Stimulated activated CD8-positive, alpha-beta memory T cell treated with anti-CD3 and anti-CD28 coated beads, Interleukin-15, amount 100 ng/mL, for 48 hours (primary cell): ENCODE results near the gene IGFALS.

Experiments
- DNase-seq, 2 donors: peaks; one replicate each; pipeline ENCODE4 v3.0.0-alpha.2; 2020; ENCODE audit warnings: low read depth in 2 of 2

The IGFALS gene

DNA sequence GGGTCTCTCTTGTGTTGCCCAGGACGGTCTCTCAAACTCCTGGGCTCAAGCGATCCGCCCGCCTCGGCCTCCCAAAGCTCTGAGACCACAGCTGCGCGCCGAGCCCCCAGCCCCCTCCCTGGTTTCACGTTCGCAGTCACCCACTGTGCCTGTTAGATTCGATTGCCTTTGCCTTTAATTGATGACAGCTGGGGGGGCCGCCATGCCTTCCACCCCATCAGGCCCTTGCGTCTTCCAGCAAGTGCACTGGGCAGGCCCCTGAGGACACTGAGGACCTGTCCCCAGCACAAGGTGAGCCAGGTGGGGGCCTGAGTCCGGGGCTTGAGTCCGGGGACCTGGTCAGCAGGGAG, 3.3 kb downstream of the IGFALS start:
- DNase-seq, result no peak

GRCh38 chr16:1789643-1790045, 3.9 kb downstream of the IGFALS start:
- no peak for DNase-seq

GRCh38 chr16:1788708-1789100, 4.8 kb downstream of the IGFALS start:
- DNase-seq, result no peak

DNA sequence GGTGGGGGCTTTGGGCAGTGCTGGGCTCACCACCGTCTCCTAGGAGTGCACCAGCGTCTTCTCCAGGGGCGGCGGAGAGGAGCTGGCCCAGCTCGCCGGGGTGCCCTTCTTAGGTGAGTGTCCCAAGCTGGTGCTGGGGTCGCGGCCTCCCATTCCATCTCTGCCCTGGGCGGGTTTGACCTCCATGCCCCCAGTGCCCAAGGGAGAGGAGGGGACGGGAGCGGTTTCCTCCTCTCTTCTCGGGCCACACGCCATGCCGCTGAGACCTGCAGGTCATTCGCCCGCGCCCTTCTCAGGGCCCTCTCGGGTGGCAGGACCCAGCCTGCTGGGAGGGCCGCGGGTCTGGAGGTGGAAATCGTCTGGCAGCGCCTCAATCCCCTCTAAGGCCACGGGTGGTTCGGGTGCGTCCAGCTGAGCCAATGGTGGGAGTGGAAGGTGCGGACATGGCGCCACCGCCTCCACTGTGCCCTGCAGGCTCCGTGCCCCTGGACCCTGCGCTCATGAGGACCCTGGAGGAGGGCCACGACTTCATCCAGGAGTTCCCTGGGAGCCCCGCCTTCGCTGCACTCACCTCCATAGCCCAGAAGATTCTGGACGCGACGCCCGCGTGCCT, 5.3 kb downstream of the IGFALS start:
- no peak for DNase-seq

GRCh38 chr16:1787322-1788094, 6.0 kb downstream of the IGFALS start:
- DNase-seq, result no peak

- DNase-seq, result no peak
Measured at GRCh38 chr16:1787056-1787321, 6.5 kb downstream of the IGFALS start.

DNA sequence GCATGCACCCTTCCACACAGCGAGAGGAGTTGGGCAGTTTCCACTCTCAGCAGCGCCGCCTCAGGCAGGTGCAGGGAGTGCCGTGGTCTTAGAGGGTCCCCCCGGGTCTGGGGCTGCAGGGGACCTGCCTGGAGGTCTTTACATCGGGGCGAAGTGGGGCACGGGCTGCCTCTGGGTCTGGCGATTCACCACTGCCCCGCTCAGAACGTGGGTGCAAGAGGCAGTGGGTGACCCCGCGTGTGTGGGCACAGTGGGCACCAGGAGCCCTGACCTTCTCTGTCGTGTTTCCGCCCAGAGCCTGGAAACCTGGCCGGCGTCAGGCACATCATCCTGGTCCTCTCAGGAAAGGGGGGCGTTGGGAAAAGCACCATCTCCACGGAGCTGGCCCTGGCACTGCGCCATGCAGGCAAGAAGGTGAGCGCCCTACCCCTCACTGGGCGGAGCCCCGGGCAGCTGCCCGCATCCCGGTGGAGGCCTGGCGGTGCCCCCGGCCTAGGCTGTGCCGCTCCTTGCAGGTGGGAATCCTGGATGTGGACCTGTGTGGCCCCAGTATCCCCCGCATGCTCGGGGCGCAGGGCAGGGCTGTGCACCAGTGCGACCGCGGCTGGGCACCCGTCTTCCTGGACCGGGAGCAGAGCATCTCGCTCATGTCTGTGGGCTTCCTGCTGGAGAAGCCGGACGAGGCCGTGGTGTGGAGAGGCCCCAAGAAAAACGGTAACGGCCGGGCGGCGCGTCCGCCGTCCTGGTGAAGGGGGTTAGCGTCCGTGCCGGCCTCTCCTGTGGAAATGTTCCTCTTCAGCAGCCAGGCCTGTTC, 7.1 kb downstream of the IGFALS start:
- no peak for DNase-seq

GRCh38 chr16:1785846-1786170, 7.7 kb downstream of the IGFALS start:
- DNase-seq, result no peak

DNA sequence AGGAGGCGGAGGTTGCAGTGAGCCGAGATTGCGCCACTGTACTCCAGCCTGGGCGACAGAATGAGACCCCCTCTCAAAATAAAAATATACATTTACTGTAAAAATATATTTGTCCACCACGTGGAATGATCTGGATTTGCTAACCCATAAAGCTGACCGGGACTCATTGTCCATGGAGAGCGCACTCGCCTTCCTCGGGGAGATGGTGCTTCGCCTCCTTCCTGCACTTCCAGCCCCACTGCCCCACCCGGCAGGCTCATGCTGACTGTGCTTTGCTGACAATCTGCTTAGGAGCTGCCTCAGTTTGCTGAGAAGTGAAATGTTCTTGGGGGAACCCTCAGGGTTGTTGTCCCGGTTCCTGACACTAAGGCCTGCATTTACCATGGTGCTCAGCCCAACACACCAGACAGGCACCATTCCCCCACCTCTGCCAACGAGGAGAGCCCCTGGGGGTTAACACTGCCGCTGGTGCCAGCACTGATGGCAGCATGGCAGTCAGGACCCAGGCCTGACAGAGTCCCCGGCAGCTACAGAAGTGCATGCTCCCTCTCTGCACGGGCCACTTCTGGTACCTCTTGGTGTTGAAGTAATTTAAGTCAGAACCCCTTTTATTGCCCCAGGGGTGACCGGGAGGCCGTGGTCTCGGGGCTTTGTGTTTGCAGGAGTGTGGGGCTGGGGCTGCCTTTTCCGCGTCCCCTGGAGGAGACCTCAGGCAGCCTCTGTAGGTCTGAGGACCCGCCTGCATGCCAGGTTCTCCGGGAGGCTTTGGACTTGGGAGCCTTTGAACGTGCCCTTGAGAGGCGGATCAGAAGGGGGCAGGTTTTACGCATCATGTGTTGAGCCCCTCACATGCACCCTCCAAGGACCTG, 8.3 kb downstream of the IGFALS start:
- DNase-seq, result no peak

GRCh38 chr16:1782408-1783264, 10.9 kb downstream of the IGFALS start, which contains the start of the genes NUBP2 and SPSB3:
NUBP2 (plus strand) TSS chr16:1782960; CDS start chr16:1783021, 61 bp downstream.
SPSB3 (minus strand) TSS chr16:1782571; CDS start chr16:1781483, 1,088 bp downstream.
- DNase-seq, result peak; percentile 99 to 100

DNA sequence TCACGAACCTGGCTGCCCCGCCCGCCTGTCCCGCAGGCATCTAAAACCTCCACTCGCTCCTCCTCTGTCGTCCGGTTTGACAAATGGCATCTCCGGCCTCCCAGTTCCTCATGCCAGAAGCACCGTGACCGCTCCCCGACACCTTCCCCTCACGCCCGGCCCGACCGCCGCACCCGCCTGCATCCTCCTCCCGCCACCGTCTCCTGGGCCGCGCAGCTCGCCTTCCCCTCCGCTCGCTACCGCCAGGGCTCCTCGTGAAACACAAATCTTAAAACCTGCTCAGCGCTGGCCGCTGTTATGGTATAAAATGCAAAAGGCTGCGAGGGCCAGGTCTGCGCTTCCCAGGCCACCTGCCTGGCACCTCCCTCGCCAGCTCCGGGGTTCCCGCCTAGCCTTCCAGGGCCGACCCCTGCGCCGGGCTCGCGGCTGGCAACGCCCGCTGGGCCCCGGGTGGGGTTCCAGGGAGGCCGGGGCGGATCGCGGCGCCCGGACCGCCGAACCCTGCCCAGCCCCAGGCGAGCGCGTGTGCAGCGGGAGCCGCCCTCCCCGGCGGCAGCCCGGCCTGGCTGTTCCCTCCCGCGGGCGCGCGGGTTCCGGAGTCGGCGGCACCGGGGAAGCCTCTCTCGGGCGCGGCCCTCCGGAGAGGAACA, 11.6 kb downstream of the IGFALS start:
- peak in 1 of 2 donors; percentile 9 for DNase-seq

- no peak for DNase-seq
Measured at GRCh38 chr16:1781254-1781653, 12.3 kb downstream of the IGFALS start.

DNA sequence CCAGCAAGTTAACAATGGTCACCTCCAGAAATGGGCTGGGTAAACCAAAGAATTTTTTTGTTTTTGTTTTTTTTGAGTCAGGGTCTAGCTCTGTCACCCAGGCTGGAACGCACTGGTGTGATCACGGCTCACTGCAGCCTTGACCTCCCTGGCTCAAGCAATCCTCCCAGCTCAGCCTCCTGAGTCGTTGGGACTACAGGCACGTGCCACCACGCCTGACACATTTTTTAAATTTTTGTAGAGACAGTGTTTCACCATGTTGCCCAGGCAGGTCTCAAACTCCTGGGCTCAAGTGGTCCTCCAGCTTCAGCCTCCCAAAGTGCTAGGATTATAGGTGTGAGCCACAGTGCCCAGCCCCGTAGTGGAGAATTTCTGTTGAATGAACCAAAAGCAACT, 12.8 kb downstream of the IGFALS start:
- no peak for DNase-seq

GRCh38 chr16:1779741-1780676, 13.5 kb downstream of the IGFALS start:
- DNase-seq, result no peak

GRCh38 chr16:1779234-1779701, 14.2 kb downstream of the IGFALS start:
- no peak for DNase-seq

DNA sequence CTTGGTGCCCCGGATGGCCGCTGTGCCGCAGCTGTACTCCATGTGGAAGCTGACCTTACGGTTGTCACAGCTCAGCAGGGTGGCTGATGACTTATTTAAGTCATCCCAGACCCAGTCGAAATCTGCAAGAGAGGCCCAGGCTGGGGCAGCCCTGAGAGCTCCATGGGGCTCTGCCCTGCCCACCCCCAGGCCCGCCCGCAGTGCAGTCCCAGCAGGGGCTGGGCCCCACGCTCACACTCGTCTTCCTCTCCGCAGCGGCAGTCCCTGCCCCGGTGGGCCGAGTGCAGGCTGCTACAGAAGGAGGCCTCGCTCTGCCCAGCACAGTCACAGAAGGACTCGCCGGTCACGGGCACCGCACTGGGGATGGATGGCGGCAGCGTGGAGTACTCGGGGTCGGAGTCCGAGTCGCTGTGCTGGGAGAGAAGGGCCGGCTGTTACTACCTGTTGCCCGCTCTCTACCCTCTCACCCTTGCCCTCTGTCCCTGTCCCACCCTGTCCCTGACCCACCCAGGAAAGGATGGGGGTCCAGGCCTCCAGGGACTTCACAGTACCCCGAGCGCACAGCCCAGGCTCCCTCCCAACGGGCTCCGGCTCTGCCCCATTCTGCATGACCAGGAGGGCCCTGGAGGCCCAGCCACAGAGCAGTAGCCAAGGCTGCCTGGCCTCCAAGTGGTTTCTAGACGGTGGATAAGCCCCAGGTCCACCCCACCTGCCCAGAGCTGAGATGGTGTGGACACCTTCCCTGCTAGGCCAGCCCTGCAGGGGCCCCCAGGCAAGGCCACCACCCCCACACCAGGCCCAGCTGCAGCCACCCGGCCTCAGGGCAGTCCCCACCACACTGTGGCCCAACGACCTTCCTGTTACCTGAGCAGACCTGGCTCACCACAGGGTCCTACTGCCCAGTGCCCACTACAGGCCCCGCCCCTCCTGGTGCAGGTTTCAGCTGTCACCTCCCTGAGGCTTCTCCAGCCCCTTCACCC, 15.0 kb downstream of the IGFALS start:
- DNase-seq, result no peak

DNA sequence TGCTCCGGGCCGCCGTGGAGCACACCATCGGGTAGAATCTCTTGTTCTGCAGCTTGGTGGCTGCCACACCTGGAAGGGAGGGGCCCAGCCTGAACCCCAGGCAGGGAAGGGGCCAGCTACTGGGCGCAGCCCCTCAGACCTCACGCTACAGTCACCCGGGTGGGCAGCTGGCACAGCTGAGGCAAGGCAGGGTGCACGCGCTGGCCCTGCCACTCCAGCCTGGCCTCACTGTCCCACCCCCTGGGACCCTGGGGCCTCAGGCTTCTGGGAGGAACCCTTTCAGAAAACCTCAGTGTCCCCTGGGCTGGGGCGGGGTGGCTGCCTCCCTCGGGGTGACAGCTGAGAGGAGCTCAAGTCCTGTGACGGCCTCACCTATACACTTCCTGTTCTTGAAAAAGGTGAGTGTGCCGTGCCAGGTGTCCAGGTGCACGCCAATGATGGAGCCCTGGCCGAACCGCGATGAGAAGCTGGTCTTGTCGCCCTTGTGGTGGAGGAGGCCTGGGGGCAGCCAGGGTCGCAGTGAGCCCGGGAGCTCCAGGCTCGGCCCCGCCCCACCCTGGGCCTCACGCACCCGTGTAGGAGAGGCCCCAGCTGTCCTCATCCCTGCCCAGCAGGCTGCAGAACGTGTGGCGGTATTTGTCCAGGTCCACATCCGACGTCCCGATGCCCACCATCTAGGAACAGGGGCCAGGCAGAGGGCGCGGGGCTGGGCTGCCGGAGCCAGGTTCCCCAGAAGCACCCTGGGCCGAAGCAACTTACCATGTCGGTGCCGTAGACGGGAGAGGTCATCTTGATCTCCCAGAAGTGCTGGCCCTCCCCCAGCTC, 15.9 kb downstream of the IGFALS start:
- no peak for DNase-seq
